Measurements from ENCODE around the gene SORBS2. TPM values are rescaled to one million over a fixed set of nuclear protein-coding genes. Genes with fewer than 3 reads are reported as not detected.

Gene SORBS2
- total RNA-seq, 2 experiments from 2014 or later = not detected

DNA sequence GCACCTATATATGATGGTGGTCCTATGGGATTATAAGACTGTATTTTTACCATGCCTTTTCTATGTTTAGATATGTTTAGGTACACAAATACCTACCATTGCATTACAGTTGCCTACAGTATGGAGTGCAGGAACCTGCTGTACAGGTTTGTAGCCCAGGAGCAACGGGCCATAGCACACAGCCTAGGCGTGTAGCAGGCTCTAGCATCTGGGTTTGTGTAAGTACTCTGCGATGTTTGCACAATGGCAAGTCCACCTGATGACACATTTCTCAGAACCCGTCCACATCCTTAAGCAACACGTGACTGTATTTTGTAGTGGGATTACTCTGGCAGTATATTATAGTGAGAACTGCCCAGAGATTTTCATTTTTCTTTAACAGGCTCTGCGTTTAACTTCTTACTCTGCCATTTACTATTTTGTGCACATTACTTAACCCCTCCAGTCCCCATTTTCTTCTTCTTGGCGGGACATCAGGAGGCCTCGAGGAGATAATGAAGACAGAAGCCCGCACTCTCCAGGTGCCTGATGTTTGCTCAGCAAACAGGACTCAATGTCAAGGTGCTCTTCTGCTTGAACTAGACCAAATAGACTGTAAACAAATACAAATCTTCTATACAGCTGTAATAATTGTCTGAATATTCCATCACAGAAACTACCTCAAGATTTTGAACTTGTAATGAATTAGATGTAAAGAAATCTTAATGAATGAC, 174.7 kb downstream of the SORBS2 start:
- Mint-ChIP-seq H3K36me3 (ENCODE audit: low read depth) (no peaks in the 10 kb centered on the region), H3K27ac (no peak overlapping the region), H3K4me3 (no peak overlapping the region), H3K9me3 (peaks cover 3% of the 10 kb centered on the region), H3K27me3 (ENCODE audit: low read depth) (peaks cover 26% of the 10 kb centered on the region), H3K4me1 (ENCODE audit: low read depth) (peaks cover 7% of the 10 kb centered on the region)
- CTCF ChIA-PET = interaction anchor here (1.5 kb wide), 1 partner anchor 401 kb away, joined by 4 read pairs; no protein-coding TSS in a partner anchor
- intact Hi-C loops (cut with micrococcal nuclease) = no loop called here
- no peak for DNase-seq

DNA sequence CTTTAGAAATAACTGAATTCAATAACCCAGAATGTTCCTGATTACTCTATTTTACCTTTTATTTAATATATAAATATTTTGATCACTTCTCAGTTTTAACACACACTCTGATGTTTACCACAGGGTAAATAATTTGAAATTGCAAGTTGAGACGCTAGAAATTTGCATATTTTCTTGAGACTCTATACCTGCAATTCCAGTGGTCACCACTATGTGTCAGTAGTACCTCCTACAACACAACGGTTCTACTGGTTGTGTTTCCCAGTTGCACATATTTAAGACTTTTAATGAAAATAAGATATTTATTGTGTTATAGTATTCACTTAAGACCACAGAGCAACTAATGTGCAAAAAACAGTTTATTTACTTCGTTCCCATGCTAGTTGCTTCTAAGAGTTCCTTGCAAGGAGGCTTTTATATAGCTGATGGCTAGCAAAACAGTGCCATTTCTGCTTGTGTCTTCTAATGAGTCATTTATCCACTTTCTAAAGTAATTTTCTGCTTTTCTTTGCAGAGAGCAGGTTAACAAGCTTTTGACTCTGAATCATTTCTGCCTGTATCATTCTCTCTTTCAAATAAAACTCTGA, 177.8 kb downstream of the SORBS2 start:
- Mint-ChIP-seq H3K36me3 (ENCODE audit: low read depth) (no peaks in the 10 kb centered on the region), H3K4me1 (ENCODE audit: low read depth) (peaks cover 6% of the 10 kb centered on the region), H3K27me3 (ENCODE audit: low read depth) (peaks cover 28% of the 10 kb centered on the region), H3K9me3 (peaks cover 3% of the 10 kb centered on the region), H3K27ac (no peak overlapping the region), H3K4me3 (no peak overlapping the region)
- intact Hi-C loops (cut with micrococcal nuclease) = no loop called here
- CTCF ChIA-PET = interaction anchor here (0.7 to 0.9 kb wide), 3 partner anchors 10 to 403 kb away, joined by 3 read pairs; no protein-coding TSS in a partner anchor
- DNase-seq = no peak

DNA sequence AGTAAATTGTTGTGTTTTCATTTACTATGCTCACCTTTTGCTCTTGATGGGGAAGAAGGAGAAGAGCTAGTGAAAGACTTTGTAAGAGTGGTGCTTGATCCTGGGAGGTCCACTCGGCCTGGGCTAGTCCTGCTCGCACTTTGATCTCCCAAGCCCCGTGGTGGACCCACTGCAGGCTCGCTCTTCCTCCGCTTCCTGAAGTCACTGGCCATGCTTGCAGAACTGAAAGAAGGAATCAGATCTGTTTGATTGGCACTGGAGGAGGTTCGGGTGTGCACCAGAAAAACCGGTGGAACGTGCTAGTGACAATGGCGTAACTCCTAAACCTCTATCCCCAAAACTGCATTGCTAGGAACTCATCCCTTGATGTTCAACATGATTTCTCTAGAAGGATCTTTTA, 185.2 kb downstream of the SORBS2 start:
- Mint-ChIP-seq H3K27me3 (ENCODE audit: low read depth) (peaks cover 2% of the 10 kb centered on the region), H3K4me1 (ENCODE audit: low read depth) (no peaks in the 10 kb centered on the region), H3K27ac (no peak overlapping the region), H3K36me3 (ENCODE audit: low read depth) (no peaks in the 10 kb centered on the region), H3K4me3 (no peak overlapping the region), H3K9me3 (no peaks in the 10 kb centered on the region)
- CTCF ChIA-PET = interaction anchor here (0.7 kb wide), 1 partner anchor 399 kb away, joined by 3 read pairs; no protein-coding TSS in a partner anchor
- DNase-seq = no peak
- intact Hi-C loops (cut with micrococcal nuclease) = no loop called here

DNA sequence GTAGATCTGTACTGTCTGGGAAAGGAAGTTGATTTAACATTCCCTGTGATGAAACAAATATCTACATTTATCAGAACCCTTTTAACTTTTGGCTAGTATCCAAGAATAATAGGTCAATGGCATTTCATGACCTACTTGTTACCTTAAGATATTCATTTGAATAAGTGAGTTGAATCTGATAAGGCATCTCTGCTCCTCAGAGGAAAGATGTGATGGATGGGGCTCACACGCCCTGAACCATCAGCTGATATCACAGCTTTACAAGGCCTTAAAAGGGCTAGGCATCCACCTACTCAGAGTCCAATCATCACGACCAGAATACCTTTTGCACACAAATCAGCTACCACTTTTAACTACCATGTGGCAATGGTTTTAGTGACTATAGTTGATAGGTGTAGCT, 186.5 kb downstream of the SORBS2 start:
- no peak overlapping the region for H3K4me3 Mint-ChIP-seq
- no peak for DNase-seq
- intact Hi-C loops (cut with micrococcal nuclease) = no loop called here
- H3K9me3 Mint-ChIP-seq = no peaks in the 10 kb centered on the region
- no peaks in the 10 kb centered on the region for H3K27me3 Mint-ChIP-seq (ENCODE audit: low read depth)
- H3K36me3 Mint-ChIP-seq (ENCODE audit: low read depth) = no peaks in the 10 kb centered on the region
- CTCF ChIA-PET = interaction anchor here (1.7 kb wide), 1 partner anchor 14 kb away, joined by 7 read pairs; no protein-coding TSS in a partner anchor
- no peak overlapping the region for H3K27ac Mint-ChIP-seq
- no peaks in the 10 kb centered on the region for H3K4me1 Mint-ChIP-seq (ENCODE audit: low read depth)

DNA sequence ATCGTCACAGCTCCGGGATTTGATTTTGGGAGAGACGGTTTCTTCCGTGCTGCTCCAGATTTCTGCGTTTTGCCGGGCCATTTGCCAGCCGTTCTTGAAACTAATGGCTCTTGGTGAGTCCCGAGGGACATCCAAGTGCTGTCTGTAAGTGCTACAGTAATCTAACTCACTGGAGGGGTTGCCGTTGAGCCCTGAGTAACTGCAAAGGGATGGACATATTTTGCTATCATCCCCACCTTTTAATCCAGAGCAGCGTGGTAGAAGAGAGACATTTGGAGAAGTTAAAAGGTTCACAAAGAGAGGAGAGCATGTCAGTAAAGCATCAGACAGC, 187.8 kb downstream of the SORBS2 start:
- DNase-seq = no peak
- intact Hi-C loops (cut with micrococcal nuclease) = no loop called here
- Mint-ChIP-seq H3K4me1 (ENCODE audit: low read depth) (no peaks in the 10 kb centered on the region), H3K27me3 (ENCODE audit: low read depth) (peaks cover 2% of the 10 kb centered on the region), H3K36me3 (ENCODE audit: low read depth) (no peaks in the 10 kb centered on the region), H3K27ac (no peak overlapping the region), H3K9me3 (no peaks in the 10 kb centered on the region), H3K4me3 (no peak overlapping the region)
- CTCF ChIA-PET = interaction anchor here (0.6 to 1.7 kb wide), 3 partner anchors 10 to 35 kb away, joined by 3 to 7 read pairs (median 3); no protein-coding TSS in a partner anchor

DNA sequence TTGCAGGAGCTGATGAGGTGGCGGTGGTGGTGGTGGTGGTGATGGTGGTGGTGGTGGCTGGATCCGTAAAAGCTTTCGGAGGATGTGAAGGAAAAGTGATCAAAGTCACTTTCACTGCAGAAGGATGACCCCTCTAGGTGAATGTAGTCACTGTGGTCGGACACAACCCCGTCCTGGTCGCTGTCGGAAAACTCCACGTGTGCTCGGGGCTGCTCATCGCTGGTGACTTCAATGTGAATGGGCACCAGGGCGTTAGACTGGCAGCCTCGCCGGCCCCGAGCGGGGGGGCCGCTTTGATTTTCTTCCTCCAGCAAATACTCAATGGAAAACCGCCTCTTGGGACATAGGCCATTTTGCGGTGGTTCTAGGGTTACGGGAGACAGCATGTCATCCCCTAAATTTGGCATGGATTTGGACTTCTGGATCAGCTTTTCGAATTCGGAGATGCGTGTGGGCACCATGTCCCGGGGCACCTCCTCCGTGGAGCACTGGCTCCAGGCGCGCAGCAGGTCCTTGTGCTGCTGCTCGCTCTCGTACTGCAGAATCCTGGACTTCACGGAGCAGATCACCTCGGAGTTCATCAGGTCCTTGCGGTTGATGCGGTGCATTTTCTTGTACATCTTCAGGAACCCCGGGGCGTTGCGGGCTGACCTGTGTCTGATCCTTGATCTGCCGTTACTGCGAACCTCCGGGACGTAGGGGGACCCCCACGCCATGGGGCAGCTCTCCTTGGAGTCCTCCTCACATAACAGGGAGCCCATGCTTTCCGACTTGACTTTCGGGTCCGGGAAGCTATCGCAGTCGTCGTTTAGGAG, 188.3 kb downstream of the SORBS2 start:
- no peak for DNase-seq
- no peak overlapping the region for H3K27ac Mint-ChIP-seq
- CTCF ChIA-PET = interaction anchor here (0.6 to 1.2 kb wide), 3 partner anchors 11 to 36 kb away, joined by 3 read pairs; no protein-coding TSS in a partner anchor
- H3K36me3 Mint-ChIP-seq (ENCODE audit: low read depth) = no peaks in the 10 kb centered on the region
- H3K4me3 Mint-ChIP-seq = no peak overlapping the region
- H3K27me3 Mint-ChIP-seq (ENCODE audit: low read depth) = peaks cover 2% of the 10 kb centered on the region
- H3K4me1 Mint-ChIP-seq (ENCODE audit: low read depth) = no peaks in the 10 kb centered on the region
- intact Hi-C loops (cut with micrococcal nuclease) = no loop called here
- H3K9me3 Mint-ChIP-seq = no peaks in the 10 kb centered on the region

DNA sequence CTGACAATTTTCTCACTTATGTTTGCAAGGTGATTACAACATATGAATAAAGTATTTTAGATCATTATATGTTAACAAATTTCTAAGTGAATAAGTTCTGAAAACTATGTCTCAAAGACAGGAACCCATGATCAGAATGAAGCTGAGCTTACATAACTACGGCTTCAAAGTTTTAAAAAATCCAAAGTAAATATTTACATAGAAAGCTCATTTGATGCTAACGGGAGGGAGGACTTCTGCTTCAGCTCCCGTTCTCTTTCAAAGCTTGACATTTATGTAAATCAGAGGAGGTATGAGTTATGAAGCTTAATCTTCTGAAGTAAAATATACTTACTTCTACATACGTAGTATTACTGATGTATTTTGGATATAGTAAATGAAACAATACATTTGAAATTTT, 203.8 kb downstream of the SORBS2 start:
- no peak for DNase-seq

DNA sequence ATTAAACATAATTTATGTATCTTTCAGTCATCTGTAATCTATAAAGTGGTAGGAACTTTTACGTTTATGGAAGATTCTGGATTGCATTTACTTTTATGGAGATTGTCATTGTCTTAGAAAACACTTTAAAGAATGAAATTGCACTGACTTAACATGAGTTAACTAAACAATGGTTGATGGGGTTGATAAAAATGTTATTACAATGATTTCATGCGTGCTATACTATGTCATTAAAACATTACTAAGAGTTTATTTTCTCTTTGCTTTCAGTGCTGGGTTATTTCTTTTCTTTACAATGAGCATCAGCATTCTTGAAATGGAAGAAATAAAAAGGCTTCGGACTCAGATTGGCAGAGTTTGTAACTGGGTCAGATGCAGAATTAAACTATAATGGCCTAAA, 209.6 kb downstream of the SORBS2 start:
- Mint-ChIP-seq H3K27me3 (ENCODE audit: low read depth) (peaks cover 10% of the 10 kb centered on the region), H3K9me3 (no peaks in the 10 kb centered on the region), H3K4me1 (ENCODE audit: low read depth) (no peaks in the 10 kb centered on the region), H3K27ac (no peak overlapping the region), H3K36me3 (ENCODE audit: low read depth) (no peaks in the 10 kb centered on the region), H3K4me3 (no peak overlapping the region)
- no peak for DNase-seq
- intact Hi-C loops (cut with micrococcal nuclease) = no loop called here
- CTCF ChIA-PET = no interaction called here

More for the DNA sequence above, 203.8 kb downstream of the SORBS2 start:
- no peak overlapping the region for H3K4me3 Mint-ChIP-seq
- H3K4me1 Mint-ChIP-seq (ENCODE audit: low read depth) = peaks cover 2% of the 10 kb centered on the region
- H3K27me3 Mint-ChIP-seq (ENCODE audit: low read depth) = peaks cover 4% of the 10 kb centered on the region
- CTCF ChIA-PET = interaction anchor here (3.9 kb wide), 1 partner anchor 10 kb away, joined by 19 read pairs; no protein-coding TSS in a partner anchor
- H3K27ac Mint-ChIP-seq = no peak overlapping the region
- no peaks in the 10 kb centered on the region for H3K9me3 Mint-ChIP-seq
- H3K36me3 Mint-ChIP-seq (ENCODE audit: low read depth) = no peaks in the 10 kb centered on the region
- intact Hi-C loops (cut with micrococcal nuclease) = no loop called here

DNA sequence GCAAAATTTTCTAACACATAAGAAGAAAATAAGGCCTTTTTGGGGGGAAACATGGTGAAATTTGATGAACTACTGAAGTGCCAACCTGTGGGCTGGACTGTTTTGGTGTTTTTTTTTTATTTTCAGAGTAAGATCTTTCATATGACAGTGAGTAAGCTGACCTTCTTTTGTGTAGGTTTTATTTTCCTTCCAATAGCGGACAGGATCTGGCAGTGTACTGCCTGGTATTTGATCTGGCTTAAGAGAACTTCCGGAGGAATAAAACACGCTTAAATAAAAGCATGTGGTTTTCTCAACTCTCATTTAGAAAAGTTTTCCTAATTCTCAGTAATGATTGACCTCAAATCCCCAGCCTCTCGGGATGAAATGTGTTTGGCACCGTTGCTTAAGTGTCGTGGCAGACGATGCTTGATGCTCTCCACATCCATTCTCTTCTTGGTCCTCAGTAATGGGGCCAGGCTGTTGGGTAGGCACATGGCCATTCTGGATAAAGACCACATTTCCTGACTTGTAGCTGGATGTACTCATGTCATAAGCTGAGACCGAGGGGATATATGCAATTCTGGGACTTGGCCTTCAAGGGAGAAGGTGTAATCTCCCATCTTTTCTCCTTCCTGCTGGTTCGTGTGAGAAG, 211.1 kb downstream of the SORBS2 start:
- Mint-ChIP-seq H3K4me3 (no peak overlapping the region), H3K27ac (no peak overlapping the region), H3K36me3 (ENCODE audit: low read depth) (no peaks in the 10 kb centered on the region), H3K4me1 (ENCODE audit: low read depth) (no peaks in the 10 kb centered on the region), H3K27me3 (ENCODE audit: low read depth) (peaks cover 11% of the 10 kb centered on the region), H3K9me3 (no peaks in the 10 kb centered on the region)
- DNase-seq = no peak
- CTCF ChIA-PET = interaction anchor here (0.5 to 1.6 kb wide), 3 partner anchors 102 to 135 kb away, joined by 3 to 4 read pairs (median 3); no protein-coding TSS in a partner anchor
- intact Hi-C loops (cut with micrococcal nuclease) = no loop called here

DNA sequence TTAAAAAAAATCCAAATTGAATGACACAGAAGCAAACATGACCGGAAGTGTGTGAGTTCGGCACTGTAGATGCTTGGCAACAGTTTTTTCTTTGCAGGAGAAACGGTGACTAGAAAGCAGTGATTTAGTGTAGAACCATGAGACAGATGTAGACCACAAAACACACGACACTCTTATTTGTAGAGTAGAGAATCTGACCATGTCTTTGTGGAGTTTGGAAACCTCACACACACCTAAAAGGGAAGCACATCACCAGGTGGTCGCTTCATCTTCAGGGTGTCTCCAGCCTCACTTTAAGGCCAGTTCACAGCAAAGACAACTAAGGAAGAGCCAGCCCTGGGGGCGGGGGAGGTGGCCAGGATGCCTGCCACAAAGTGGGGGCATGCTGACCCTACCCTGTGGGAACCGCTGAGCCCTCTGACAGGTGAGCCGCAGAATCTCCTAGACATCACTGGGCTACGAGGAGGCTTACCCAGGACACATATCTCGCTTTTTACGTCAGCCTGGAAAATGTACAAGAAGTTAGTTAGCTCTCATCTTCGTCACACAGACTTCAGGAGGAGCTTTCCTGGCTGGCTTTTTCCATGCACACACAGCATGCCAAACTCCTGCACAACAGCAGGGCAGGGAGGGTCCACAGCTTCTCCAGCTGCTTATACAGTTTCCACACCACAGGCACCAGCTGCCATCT, 212.3 kb downstream of the SORBS2 start:
- Mint-ChIP-seq H3K27ac (no peak overlapping the region), H3K9me3 (no peaks in the 10 kb centered on the region), H3K36me3 (ENCODE audit: low read depth) (no peaks in the 10 kb centered on the region), H3K4me1 (ENCODE audit: low read depth) (no peaks in the 10 kb centered on the region), H3K4me3 (no peak overlapping the region), H3K27me3 (ENCODE audit: low read depth) (peaks cover 9% of the 10 kb centered on the region)
- intact Hi-C loops (cut with micrococcal nuclease) = loop anchor here (10.0 kb wide), 1 partner anchor 465 kb away; no protein-coding TSS in a partner anchor
- DNase-seq = no peak
- CTCF ChIA-PET = interaction anchor here (1.1 to 4.0 kb wide), 5 partner anchors 8 to 127 kb away, joined by 3 to 28 read pairs (median 4); no protein-coding TSS in a partner anchor

DNA sequence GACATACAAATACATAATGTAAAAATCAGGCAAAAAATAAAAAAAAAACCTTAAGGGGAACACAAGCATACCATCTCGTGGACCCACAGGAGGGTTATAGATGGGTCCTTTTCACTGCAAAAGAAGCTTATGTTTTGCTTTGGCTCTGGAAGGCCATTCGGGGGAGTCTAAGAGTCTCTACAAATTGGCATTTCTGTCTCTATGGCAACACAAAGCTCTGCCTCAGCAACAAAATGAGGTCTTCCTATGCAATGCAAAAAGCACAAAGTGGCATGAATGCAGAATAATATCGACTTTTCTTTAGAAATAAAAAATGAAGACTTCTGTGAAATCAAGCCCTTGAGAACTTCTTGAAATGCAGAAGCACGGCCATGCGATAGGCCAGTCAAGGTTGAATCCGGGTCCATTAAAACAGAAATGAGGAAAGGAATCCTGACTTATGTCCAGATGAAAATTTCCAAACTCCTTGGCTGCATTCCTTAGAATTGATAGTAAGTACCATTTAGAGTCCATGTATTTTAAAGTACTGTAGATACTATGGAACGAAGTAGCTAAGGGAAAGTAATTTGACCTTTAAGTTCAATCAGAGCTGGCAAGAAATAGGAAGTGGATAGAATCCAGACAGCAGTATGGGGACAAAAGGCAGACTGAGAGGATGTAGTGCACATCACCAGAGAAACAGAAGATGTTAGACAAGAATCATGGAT, 213.0 kb downstream of the SORBS2 start:
- intact Hi-C loops (cut with micrococcal nuclease) = loop anchor here (10.0 kb wide), 1 partner anchor 464 kb away; no protein-coding TSS in a partner anchor
- CTCF ChIA-PET = interaction anchor here (0.7 to 4.0 kb wide), 16 partner anchors 9 to 594 kb away, joined by 3 to 28 read pairs (median 4); no protein-coding TSS in a partner anchor
- H3K9me3 Mint-ChIP-seq = no peaks in the 10 kb centered on the region
- H3K4me1 Mint-ChIP-seq (ENCODE audit: low read depth) = no peaks in the 10 kb centered on the region
- no peak overlapping the region for H3K27ac Mint-ChIP-seq
- no peak overlapping the region for H3K4me3 Mint-ChIP-seq
- H3K27me3 Mint-ChIP-seq (ENCODE audit: low read depth) = peaks cover 9% of the 10 kb centered on the region
- no peak for DNase-seq
- H3K36me3 Mint-ChIP-seq (ENCODE audit: low read depth) = no peaks in the 10 kb centered on the region
